HG03571 (cell line): ENCODE data around the gene DOCK2.

Experiments used
- ATAC-seq: cut with Tn5 transposase; IDR thresholded peaks from one replicate; pipeline ENCODE4 v1.9.1; 2021; ENCODE audit not compliant: unreplicated experiment

DOCK2 gene

DNA sequence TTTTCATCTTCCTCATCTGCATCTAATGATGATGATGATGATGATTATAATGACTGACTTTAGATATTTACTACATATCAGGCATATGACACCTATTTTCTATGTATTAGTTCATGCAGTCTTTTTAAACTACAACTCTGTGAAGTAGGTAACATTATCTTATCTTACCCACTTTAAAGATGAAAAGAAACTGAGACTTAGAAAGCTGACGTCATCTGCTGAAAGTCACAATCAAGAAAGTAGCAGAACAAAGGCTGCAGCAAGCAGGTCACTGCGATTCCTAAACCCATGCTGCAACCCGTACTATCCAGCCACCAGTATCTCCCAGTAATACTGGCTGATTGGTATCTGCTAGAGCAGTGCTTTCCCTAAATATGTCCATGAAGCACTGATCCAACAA is 383.3 kb downstream of the DOCK2 start:
- no peak for ATAC-seq

DNA sequence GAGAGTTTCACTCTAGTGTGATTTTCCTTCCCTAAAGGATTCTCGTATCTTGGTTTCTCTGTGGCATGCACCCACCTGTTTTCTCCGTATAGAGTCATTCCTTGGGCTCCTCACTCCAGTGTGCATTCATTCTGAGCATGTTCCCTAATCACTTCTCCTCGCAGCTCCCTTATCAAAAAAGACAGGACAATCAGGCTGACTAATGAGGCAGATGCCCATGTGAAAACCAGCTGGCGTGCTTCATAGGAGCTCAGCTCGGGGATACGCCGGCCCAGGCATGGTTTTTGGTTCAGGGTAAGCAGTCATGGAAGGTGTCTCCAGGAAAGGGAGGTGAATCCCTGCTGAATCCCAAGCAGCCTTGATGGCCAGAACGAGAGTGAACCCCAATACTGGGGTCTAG is 384.4 kb downstream of the DOCK2 start:
- no peak for ATAC-seq

DNA sequence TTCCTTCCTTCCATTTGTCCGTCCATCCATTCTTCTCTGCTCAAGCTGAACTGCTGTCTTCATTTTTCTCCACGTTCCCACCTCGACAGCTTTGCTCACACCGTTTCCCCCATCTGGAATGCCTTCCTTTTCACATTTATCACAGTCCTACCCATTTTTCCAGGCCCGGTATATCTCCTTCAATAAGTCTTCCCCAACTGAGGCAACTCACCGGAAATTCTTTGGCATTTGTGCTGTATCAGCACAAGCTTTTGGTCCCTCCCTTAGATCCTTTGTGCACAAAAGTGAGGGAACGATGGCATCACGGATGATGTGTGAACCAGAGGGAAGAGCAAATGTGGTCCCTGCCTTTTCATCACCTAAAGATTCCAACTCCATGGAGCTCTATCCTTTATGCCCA is 388.8 kb downstream of the DOCK2 start:
- ATAC-seq, result no peak

DNA sequence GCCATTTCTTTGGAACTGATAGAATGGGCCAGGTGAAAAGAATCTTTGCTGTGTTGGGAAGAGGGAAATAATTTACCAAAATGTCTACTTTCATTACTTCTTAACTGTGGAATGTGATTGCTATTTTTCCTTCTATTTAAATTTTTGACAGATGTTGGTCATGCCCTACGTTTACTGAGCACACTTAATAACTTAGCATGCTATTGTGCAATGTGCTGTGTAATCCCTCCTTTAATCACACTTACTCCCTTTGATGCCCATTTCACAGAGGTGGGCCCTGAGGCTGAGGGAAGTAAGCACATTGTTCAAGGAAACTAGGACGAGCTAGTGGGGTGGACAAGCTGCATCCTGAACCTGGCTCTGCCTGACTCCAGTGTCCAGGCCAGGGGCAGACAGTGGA is 391.0 kb downstream of the DOCK2 start:
- no peak for ATAC-seq

DNA sequence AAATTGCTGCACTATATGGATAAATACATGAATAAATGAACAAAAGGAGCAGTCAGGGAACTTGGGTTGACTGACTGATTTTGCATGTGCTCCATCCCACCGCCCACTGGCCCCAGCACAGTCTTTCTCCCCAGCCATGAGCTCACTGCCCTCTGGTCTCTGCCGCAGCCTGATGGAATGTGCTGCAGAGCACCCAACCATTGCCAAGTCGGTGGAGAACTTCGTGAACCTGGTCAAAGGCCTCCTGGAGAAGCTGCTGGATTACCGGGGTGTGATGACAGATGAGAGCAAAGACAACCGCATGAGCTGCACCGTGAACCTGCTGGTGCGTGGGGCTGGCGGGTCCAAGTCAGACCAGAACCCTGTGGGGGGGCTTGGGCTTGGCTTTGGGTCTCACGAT is 397.2 kb downstream of the DOCK2 start:
- ATAC-seq, result no peak

DNA sequence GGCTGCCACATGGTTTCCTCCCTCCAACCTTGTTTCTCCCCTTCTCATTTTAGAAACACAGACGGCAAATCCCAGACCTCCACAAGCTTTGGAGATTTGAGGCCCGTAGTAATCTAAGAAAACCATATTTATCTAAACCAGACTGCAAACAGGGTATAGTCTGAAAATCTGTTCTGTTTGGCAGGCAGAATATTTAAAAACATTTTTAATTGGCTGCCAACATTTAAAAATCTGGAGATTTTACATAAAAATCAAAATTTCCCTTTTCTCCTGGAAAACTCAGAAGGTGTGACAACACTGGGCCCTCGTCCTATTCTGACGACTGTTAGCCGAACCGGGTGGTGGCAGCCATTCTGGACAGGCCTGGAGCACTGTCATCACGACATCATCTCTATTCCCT is 401.2 kb downstream of the DOCK2 start:
- no peak for ATAC-seq

DNA sequence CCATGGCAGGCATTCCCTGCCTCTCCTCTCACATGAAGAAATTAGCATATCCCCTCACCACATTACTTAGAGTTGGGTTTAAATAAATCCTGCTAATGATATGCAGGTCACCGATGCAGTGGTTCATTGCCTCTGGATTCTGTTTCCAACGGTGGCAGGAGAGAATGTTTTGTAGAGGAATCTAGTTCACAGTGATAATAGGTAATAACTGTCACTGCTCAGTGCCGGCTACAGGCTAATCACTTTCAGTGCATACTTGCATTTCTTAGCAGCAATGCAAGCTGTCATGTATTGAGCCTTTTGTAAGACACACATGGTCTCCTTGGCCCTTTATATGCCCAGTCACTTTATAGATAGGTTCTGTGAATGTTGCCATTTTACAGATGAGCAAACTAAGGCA is 402.8 kb downstream of the DOCK2 start:
- ATAC-seq, result no peak

DNA sequence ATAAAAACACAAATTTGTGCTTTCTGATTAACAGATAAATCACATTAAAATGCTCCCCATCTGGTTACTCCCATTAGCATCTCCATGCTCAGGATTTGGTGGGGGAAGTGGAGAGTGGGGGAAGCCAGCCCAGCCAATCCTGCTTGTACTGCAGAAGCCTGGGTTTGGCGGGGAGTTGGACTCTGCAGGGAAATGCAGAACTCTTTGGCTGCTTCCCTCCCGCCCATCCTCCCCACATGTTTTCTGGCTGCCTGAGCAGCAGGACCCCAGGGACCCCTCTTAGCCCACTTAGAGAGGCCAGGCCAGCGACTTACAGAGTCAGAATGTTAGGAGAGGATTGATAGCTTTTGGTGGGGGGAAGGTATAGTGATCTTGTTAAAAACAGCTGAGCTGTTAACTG is 409.2 kb downstream of the DOCK2 start:
- ATAC-seq, result no peak

DNA sequence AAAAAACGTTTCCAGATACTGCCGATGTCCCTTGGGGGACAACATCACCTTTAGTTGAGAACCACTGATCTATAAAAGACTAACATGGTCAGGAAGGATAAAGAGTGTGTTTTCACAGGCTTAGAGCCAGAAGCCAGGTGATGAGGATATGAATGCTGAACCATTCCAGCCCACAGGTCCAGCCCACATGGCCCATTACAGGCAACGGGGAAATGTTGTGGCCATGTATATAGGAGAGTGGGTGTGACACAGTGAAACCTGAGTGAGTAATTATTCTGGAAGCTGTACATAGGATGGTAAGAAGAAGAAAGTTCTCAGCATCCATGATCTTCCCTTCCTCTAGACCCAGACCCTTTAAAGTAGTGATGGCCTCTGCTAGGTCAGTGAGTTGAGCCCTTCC is 412.6 kb downstream of the DOCK2 start:
- no peak for ATAC-seq

DNA sequence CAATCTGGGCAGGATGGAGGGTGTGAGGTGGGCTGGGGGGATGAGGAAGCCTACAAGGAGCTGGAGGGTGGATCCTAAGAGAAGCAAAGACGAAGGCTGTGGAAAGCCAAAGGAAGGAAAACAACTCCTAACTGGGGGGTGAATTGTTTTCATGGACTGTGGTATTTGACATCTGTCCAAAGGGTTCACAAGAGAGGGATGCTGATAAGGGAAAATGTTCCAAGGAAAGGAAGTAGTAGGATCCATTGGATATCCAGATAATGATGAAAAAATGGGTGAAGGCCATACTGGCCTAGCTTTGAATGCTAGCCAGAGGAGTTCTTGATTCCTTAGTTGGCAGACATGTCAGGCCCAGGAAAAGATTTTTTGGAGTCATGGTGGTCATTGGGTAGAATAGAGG is 416.8 kb downstream of the DOCK2 start:
- ATAC-seq, result no peak

DNA sequence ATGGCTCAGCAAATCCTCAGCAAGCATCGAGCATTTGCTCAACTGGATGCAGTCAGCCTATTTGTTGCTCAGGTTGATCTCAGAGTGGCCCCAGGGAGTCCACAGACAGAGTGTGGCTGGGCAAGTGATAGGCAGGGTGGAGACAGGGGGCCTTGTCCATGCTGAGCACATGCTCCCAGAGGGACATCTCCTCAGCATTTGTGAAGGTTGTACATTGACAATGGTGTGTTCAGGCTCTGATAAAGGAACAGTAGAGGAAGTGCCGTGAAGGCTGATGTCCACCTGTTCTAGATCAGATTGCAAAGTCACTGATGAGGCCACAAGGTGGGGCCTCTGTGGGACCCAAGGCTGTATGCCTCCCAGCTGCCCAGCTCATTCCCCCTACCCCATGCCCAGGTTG is 418.5 kb downstream of the DOCK2 start:
- no peak for ATAC-seq

DNA sequence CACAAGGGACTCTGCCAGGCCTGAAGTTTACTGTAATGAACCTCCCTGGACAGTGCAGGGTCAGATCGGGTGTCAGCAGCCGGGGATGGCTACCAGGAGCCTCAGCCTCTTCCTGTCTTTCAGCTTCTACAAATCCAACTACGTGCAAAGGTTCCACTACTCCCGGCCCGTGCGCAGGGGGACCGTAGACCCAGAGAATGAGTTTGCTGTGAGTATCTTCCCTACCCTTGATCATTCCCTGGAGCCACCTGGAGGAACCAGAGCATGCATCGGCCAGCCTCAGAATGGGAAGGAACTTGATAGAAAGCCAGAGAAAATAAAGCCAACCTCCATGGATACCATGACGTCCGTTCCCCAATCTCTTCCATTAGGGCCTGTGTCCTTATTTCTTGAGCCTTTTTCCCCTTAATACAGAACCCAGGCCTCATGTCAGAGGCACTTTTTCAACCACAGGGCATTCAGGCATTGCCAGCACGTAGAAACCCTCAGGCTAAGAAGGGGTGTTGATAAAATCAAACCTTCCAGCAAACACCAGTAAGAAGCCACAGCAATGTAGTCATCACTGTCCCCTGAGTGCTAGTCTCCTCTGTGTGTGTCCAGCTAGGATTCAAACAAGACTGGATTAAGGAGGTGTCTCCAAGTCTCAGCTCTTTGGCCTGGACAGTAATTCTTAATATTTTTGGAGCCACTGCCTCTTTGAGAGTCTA is 419.6 kb downstream of the DOCK2 start:
- ATAC-seq, result no peak

DNA sequence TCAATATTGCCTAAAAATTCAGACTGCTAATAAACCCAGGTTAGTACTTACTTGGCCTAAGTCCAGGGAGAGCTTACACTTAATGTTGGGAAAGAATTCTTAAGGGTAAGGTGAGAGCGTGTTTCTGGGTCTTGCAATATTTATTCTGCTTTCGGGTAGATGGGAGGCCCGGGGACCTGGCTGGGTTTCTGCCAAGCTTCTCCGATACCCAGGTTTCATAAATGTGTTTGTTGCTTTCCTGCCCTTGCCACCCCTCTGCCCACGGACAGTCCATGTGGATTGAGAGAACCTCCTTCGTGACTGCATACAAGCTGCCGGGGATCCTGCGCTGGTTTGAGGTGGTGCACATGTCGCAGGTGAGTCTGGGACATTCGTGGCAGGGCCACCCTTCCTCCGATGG is 420.2 kb downstream of the DOCK2 start:
- no peak for ATAC-seq

DNA sequence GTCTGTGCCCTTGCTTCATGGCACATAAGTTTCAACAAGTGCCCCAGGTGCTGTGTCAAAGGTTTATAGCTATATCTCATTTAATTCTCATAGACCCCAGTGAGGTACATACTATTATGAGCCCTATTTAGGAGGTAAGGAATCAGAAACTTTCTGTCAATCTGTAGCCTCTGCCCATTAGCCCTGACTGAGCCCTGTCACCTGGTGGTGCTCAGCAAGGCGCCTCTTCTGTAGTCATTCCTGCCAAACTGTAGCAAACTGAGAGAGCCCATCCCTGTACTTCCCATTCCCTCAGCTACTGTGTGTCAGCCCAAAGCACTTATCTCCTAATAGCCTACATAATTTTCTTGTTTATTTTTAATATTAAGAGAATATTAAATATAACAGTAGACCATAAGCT is 422.1 kb downstream of the DOCK2 start:
- ATAC-seq, result no peak

DNA sequence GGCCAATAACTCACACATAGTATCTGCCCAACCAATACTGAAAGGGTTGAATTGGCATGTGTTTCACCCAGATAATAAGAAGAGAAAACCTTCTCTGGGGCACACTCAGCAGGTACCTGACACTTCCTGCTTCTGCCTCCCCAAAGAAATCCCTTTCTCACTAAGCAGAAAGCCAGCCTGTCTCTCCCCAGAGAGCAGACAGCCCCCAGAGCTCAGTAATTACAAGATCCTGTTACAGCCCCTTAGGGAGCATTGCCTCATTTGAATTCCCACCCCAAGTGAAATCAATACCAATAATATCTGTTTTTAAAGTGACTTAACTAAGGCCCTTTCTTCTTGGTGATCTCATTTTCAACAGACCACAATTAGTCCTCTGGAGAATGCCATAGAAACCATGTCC is 430.1 kb downstream of the DOCK2 start:
- ATAC-seq, result no peak

DNA sequence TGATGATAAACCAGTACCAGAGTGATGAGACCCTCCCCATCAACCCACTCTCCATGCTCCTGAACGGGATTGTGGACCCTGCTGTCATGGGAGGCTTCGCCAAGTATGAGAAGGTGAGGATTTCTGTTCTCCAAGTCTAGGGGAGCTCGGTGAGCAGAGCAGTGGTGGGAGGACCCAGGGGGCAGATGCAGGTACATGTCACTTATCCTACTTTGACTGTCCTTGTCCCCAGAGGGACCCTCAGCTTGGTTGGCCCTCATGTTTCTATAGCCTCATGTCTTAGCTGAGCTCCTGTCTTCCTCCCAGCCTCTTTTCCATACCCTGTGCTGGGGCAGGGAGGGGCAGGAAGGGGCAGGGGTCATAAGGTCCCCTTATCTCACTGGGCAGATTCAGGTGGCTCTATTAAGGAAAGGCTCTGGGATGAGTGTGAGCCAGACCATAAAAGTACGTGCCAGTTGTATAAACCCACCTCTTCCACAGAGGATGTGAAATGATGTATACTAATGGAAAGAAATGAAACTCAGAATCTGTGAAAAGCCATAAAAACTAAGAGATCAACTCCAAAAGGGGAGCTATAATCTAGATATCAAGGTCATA is 430.6 kb downstream of the DOCK2 start:
- no peak for ATAC-seq

DNA sequence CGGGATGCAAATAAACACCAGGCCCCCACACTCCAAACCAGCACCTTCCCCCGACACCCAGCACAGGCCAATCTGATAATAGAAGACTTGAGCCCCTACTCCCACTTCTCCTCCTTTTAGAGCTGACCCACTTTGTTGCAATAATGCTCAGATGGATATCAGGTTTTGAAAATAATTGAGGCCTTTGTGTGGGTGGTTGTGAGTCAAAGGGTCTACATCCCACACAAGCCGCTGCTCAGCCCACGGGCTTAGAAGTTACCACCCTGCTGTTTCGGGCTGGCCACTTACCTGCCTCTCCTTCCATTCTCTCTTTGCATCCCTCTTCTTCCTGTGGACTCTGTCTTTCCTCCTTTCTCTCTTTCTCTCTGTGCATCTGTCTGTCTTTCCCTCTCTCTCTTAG is 432.4 kb downstream of the DOCK2 start:
- ATAC-seq, result no peak

DNA sequence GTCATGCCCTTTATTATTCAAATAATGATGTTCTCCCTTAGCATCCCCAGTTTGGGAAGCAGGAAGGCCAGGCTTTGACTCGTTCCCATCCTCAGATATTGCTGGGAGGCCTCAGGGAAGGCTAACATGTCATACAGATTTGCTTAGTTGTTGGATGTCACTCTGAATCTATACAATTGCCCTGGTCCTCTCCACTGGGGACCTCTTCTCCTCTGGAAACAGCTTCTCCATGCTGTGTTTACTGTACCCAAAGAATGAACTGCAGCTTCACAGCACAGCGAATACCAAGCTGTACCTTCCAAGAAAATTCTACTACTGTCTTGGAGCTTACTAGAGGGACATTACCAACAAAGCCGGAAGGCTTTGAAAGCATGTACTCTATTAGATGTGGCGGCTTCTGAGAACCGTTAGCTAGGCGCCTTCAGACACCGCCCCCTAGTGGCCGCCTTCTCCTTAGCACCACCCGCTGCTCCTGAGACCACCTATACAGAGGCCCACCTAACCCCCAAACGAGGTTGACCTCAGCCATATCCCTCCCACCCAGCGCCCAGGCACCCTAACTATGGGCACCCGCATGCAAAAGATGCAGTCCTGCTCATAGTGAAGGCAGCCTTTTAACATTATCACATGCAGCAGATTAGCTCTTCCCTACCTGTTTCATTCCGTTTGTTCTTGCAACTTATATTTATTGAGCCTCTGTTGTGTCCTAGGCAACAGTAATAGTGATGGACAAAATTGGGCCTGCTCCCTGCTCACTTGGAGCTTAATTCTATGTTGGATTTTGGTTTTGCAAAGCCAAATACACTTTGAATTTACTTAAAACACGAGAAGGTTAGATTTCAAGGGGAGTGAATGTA is 433.7 kb downstream of the DOCK2 start:
- ATAC-seq, result no peak

DNA sequence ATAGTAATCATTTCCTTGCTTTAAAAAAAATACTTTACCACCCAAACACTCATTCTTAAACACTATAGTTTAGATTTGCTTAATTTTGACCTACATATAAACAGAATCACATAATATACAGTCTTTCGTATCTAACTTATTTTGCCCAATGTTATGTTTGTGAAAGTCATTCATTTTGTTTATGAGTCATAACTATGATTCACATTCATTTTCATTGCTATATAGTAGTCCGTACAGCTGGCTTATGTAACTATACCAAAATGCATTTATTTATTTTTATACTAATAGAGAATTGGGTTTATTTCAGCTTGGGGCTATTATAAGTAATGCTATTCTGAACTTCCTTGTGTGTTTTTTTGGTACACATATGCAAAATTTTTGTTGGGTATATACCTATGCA is 434.7 kb downstream of the DOCK2 start:
- ATAC-seq, result no peak

DNA sequence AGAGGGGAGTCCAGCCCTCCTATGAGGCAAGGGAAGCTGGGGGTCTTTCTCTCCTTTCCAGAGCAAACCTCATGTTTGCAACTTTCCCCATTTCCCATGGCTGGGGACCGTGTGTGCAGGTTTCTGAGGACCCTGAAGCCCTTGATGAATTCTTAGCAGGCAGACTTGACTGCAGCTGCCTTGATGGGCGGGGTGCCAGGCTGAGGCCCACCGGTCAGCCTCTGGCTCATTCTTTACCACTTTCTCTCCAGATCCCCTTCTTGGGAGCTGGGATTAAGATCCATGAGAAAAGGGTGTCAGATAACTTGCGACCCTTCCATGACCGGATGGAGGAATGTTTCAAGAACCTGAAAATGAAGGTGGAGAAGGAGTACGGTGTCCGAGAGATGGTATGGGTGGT is 438.6 kb downstream of the DOCK2 start:
- ATAC-seq, result no peak

DNA sequence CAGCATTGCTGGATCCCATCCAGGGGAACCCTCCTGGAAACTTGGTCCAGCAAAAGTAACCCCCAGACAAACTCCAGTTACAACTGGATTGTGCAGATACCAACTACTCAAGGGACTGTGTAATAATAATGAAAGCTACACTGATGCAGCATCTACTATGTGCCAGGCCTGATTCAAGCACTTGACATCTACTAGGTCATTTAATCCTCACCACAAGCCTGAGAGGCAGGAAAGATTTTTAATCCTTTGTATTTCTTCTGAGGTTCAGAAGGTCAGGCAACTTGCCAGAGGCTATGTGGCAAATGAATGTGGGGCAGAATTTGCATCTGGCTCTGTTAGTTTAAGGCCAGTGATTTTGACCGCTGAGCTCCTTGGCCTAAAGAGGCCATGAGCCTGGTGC is 439.1 kb downstream of the DOCK2 start:
- no peak for ATAC-seq

DNA sequence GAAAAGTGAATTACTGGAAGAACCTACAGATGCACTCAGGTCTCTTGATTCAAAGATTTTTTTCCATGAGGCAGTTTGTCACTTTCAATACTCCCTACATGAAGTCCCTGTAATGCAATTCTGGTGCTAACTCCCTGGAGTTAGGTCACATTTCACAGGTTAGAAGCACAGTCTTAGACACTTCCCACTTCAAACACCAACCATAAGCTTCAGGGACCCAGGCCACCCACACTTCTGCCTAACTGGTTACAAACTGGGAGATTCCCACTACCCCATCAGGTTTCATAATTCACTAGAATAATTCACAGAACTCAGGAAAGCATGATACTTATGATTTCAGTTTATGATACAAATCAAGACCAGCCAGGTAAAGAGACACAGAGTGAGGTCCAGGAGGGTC is 439.7 kb downstream of the DOCK2 start:
- ATAC-seq, result no peak
